Neural progenitor cell (in vitro differentiated cells): ENCODE results near the gene EIF2D. TPM values are rescaled to one million over a fixed set of nuclear protein-coding genes. Genes with fewer than 3 reads are reported as not detected.

Experiments
- DNase-seq: peaks from one replicate; pipeline ENCODE4 v3.0.0-alpha.2; 2016; ENCODE audit warnings: low spot score
- H2AFZ ChIP-seq: fragments of 200-600 bp; sonication (generic); replicated peaks from 2 replicates; pipeline ENCODE4 v1.6.1; 2016; ENCODE audit warnings: antibody characterized with exemption
- H3F3A ChIP-seq: fragments of 200-600 bp; sonication (generic); 2 replicates; pipeline ENCODE4 v1.6.1; 2016; ENCODE audit warnings: antibody characterized with exemption, low read depth
- H3K27ac ChIP-seq: fragments of 200-600 bp; sonication (generic); 2 replicates; pipeline ENCODE4 v1.5.1; 2016; ENCODE audit warnings: mild to moderate bottlenecking
- H3K27me3 ChIP-seq: fragments of 200-600 bp; sonication (generic); 2 replicates; pipeline ENCODE4 v1.6.1; 2016; ENCODE audit warnings: mild to moderate bottlenecking, moderate library complexity
- H3K36me3 ChIP-seq: fragments of 200-600 bp; sonication (generic); 2 replicates; pipeline ENCODE4 v1.5.1; 2016
- H3K4me1 ChIP-seq: fragments of 200-600 bp; sonication (generic); 2 replicates; pipeline ENCODE4 v1.6.1; 2016; ENCODE audit warnings: mixed run types
- H3K4me2 ChIP-seq: fragments of 200-600 bp; sonication (generic); 2 replicates; pipeline ENCODE4 v1.6.1; 2016
- H3K4me3 ChIP-seq: fragments of 200-600 bp; sonication (generic); 2 replicates; pipeline ENCODE4 v1.5.1; 2016
- H3K79me2 ChIP-seq: fragments of 200-600 bp; sonication (generic); 2 replicates; pipeline ENCODE4 v1.6.1; 2016; ENCODE audit warnings: low read depth
- H3K9ac ChIP-seq: fragments of 200-600 bp; sonication (generic); 2 replicates; pipeline ENCODE4 v1.6.1; 2016
- H3K9me3 ChIP-seq: fragments of 200-600 bp; sonication (generic); 2 replicates; pipeline ENCODE4 v1.5.1; 2016; ENCODE audit warnings: low read depth
- H4K20me1 ChIP-seq: fragments of 200-600 bp; sonication (generic); 2 replicates; pipeline ENCODE4 v1.6.1; 2016; ENCODE audit warnings: low read depth
- H3K27ac Mint-ChIP-seq: 3 replicates; pipeline ENCODE4 v1.8.0; 2021; ENCODE audit warnings: mixed read lengths
- H3K27me3 Mint-ChIP-seq: 2 replicates; pipeline ENCODE4 v1.8.0; 2022; ENCODE audit warnings: low read depth, mild to moderate bottlenecking, inconsistent platforms, moderate library complexity, mixed read lengths; ENCODE audit not compliant: insufficient read depth
- H3K36me3 Mint-ChIP-seq: 3 replicates; pipeline ENCODE4 v1.8.0; 2021; ENCODE audit warnings: mixed read lengths
- H3K4me1 Mint-ChIP-seq: 3 replicates; pipeline ENCODE4 v1.8.0; 2021; ENCODE audit warnings: mixed read lengths
- H3K4me3 Mint-ChIP-seq: 3 replicates; pipeline ENCODE4 v1.8.0; 2021; ENCODE audit warnings: mild to moderate bottlenecking, moderate library complexity, mixed read lengths
- H3K9me3 Mint-ChIP-seq: 3 replicates; pipeline ENCODE4 v1.8.0; 2020; ENCODE audit warnings: mixed read lengths
- CTCF ChIP-seq: fragments of 200-600 bp; sonication (generic); IDR thresholded peaks from 2 replicates; pipeline ENCODE4 v1.5.1; 2017; ENCODE audit warnings: antibody characterized with exemption, mild to moderate bottlenecking
- EZH2 ChIP-seq: fragments of 200-600 bp; sonication (generic); IDR thresholded peaks from 2 replicates; pipeline ENCODE4 v1.6.1; 2017; ENCODE audit warnings: antibody characterized with exemption, mild to moderate bottlenecking, moderate library complexity
- EZH2phosphoT487 ChIP-seq: fragments of 200-600 bp; sonication (generic); IDR thresholded peaks from 2 replicates; pipeline ENCODE4 v1.6.1; 2017; ENCODE audit warnings: antibody characterized with exemption
- total RNA-seq: library from RNA; depleted of rRNA; stranded (reverse); fragments of >200 nt; gene quantifications from 2 replicates; pipeline ENCODE4 v1.2.3, GENCODE V29; 2015; ENCODE audit warnings: low replicate concordance

Gene EIF2D
- total RNA-seq, 1 donor from 2014 or later = 47.5 TPM

GRCh38 chr1:206653715-206654459, 41.6 kb upstream of the EIF2D start:
- H2AFZ ChIP-seq = no peak overlapping the region
- no peak for DNase-seq
- no peaks in the 10 kb centered on the region for H3K79me2 ChIP-seq
- H3K4me2 ChIP-seq = no peak overlapping the region
- Mint-ChIP-seq H3K27me3 (no peaks in the 10 kb centered on the region), H3K9me3 (no peaks in the 10 kb centered on the region), H3K36me3 (peaks cover 16% of the 10 kb centered on the region), H3K4me3 (no peak overlapping the region), H3K27ac (no peak overlapping the region), H3K4me1 (peaks cover 6% of the 10 kb centered on the region)
- no peaks in the 10 kb centered on the region for H3K9me3 ChIP-seq
- H3K27me3 ChIP-seq = peaks cover 16% of the 10 kb centered on the region
- no peak overlapping the region for H3K9ac ChIP-seq
- H3F3A ChIP-seq = peaks cover 5% of the 10 kb centered on the region
- H3K36me3 ChIP-seq = no peaks in the 10 kb centered on the region
- TF ChIP-seq EZH2 = no peak
- no peak overlapping the region for H3K4me3 ChIP-seq
- H3K4me1 ChIP-seq = peaks cover 18% of the 10 kb centered on the region
- H4K20me1 ChIP-seq = no peaks in the 10 kb centered on the region
- no peak overlapping the region for H3K27ac ChIP-seq

- Histone ChIP-seq H3K27me3 (peaks cover 6% of the 10 kb centered on the region), H3K9ac (no peak overlapping the region), H3K4me1 (peaks cover 7% of the 10 kb centered on the region), H3K9me3 (no peaks in the 10 kb centered on the region), H3K4me2 (no peak overlapping the region), H4K20me1 (no peaks in the 10 kb centered on the region), H3K79me2 (no peaks in the 10 kb centered on the region), H3F3A (peaks cover 5% of the 10 kb centered on the region), H2AFZ (no peak overlapping the region), H3K27ac (no peak overlapping the region), H3K4me3 (no peak overlapping the region), H3K36me3 (no peaks in the 10 kb centered on the region)
- peaks cover 24% of the 10 kb centered on the region for H3K36me3 Mint-ChIP-seq
- no peak for DNase-seq
- no peaks in the 10 kb centered on the region for H3K9me3 Mint-ChIP-seq
- no peak overlapping the region for H3K4me3 Mint-ChIP-seq
- TF ChIP-seq EZH2phosphoT487 (no peak), CTCF (no peak), EZH2 (no peak)
- H3K4me1 Mint-ChIP-seq = no peaks in the 10 kb centered on the region
- H3K27me3 Mint-ChIP-seq = no peaks in the 10 kb centered on the region
- no peak overlapping the region for H3K27ac Mint-ChIP-seq
These were observed 40.0 kb upstream of the EIF2D start for GRCh38 chr1:206651958-206652890.

- Mint-ChIP-seq H3K4me1 (no peaks in the 10 kb centered on the region), H3K27me3 (no peaks in the 10 kb centered on the region), H3K27ac (no peak overlapping the region), H3K4me3 (no peak overlapping the region), H3K36me3 (peaks cover 26% of the 10 kb centered on the region), H3K9me3 (no peaks in the 10 kb centered on the region)
- Histone ChIP-seq H3K4me3 (no peak overlapping the region), H3K79me2 (no peaks in the 10 kb centered on the region), H2AFZ (no peak overlapping the region), H3K9ac (no peak overlapping the region), H3K4me1 (peaks cover 7% of the 10 kb centered on the region), H3K4me2 (no peak overlapping the region), H3K36me3 (no peaks in the 10 kb centered on the region), H3K27me3 (no peaks in the 10 kb centered on the region), H3K27ac (no peak overlapping the region), H3F3A (peaks cover 5% of the 10 kb centered on the region), H4K20me1 (no peaks in the 10 kb centered on the region), H3K9me3 (no peaks in the 10 kb centered on the region)
- DNase-seq = no peak
- TF ChIP-seq CTCF = no peak
- TF ChIP-seq EZH2phosphoT487 = no peak
- TF ChIP-seq EZH2 = no peak
These were observed 38.7 kb upstream of the EIF2D start for GRCh38 chr1:206651014-206651413.
